ENCODE data around the gene ZNG1C.
"Not testable (repeated sequence)": the region's sequence is repeated elsewhere in the genome, so short reads cannot be mapped to it uniquely, and the experiment has no call there.

The ZNG1C gene

DNA sequence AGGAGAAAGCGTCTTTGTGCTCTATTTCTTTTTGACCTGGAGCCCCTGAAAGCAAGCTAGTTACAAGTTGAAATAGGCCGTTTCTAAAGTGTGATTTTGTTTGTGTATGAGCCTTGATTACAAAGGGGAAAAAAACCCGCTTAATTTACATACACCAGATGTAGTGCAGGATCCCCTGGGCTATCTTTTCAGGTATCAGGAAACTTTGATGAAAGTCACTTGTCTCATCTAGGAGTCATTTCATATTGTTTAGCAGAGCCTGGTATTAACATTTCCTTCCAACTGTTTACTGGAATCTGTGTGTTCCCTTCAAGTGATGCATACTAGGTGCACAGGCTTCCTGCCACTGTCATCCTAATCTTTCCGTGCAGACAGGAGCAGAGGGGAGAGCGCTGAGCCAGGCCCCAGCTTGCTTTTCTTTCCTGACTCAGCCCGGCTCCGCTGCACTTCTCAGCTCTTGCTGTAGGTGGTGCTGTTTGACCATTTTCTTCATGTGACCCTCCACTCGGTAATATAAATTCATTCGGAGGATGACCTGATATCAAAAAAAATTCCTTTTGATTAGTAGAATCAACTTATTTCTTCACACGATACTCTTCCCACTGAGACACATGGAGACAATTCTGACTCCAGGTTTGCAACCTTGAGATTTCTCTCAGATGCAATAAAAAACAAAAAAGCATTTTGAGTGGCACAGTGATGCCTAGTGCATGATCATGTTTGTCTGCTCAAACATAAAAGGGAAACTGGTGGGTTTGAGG is 100.7 kb downstream of the ZNG1C start:
- not testable (repeated sequence) for DNase-seq (ENCODE audit: low read depth, low spot score)

- not testable (repeated sequence) for DNase-seq (ENCODE audit: low read depth, low spot score)
These were observed 101.5 kb downstream of the ZNG1C start for GRCh38 chr9:68343242-68343641.

DNA sequence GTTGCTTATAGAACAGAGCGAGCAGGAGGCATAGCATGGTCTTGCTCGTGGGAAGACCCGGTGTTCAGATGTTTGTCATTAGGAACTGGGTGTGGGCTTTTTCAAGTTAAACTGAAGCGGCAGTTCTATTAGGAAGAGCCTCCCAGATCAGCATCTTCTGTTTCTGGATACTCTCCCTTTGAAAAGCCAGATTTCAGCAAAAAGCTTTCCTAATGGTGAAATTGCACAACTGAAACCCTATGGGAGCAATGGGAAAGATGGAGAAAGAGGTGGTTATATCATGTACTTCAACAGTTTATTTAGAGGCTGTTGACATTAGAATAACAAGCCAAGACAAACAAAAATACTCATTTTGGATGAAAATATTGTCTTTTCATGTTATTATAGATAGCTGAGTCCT is 102.2 kb downstream of the ZNG1C start:
- DNase-seq (ENCODE audit: low read depth, low spot score), result not testable (repeated sequence)
